Heart left ventricle (tissue), 13 donors: Measurements from ENCODE around the gene ACBD7.

Source experiments
- CTCF ChIP-seq, 12 donors: fragments of 200-600 bp; sonication (generic) in 4 of 12; IDR thresholded peaks; one replicate each; pipeline versions ENCODE4 v1.5.0 to v1.8.0; 2018 to 2022; ENCODE audit warnings: antibody characterized with exemption in 12 of 12, mild to moderate bottlenecking in 5 of 12
- POLR2A ChIP-seq, 2 donors: fragments of 450-650 bp; IDR thresholded peaks; one replicate each; pipeline ENCODE4 v1.6.1; 2017; ENCODE audit warnings: antibody characterized with exemption in 2 of 2, mild to moderate bottlenecking in 2 of 2, moderate library complexity in 2 of 2
- donor health status: ischemic (EF 13 %, LVEDD 7.1; RV severe dilation, severe dysfunction).
- donor health status: DM: no; HTN: yes; CAD: no.
- donor health status: DM: no; HTN: no; CAD: no.
- donor health status: ischemic (EF 25% LVEDD 6.9; RV normal size, moderate dysfunction).
- donor health status: ischemic (EF 25% LVEDD 5.7; RV mildly dilated, moderate dysfunction).
- donor health status: ischemic (EF 35%, LVEDD 5.7; RV mildly dilated, moderate dysfunction).
- donor health status: nonischemic (EF 11% LVEDD 7.7; RV severe dilation, severe dysfunction).
- donor health status: DM: yes; HTN: yes; CAD: no.
- donor health status: PGD.
- donor health status: ischemic (EF 29% LVEDD 5.4; RV normal size, mild dysfunction).
- donor health status: nonischemic (EF 23%, LVEDD 6.1; RV moderate dilation, normal function).

- no peak for TF ChIP-seq POLR2A (IDR thresholded peaks at IDR 0.05)
- TF ChIP-seq CTCF (IDR thresholded peaks at IDR 0.05), result no peak
These were observed 11.3 kb upstream of the ACBD7 start for GRCh38 chr10:15099886-15100285.
